Smooth muscle cell (in vitro differentiated cells): ENCODE measurements around the gene SF3B5. TPM values are rescaled to one million over a fixed set of nuclear protein-coding genes. Genes with fewer than 3 reads are reported as not detected.

Experiments
- DNase-seq: peaks from one replicate; lab custom pipeline; 2025; ENCODE audit not compliant: unreplicated experiment; lab: John Stamatoyannopoulos, UW
- H2AFZ ChIP-seq: fragments of 200-600 bp; sonication (generic); 2 replicates; pipeline ENCODE4 v1.6.0; 2016; ENCODE audit warnings: antibody characterized with exemption, low read depth, mild to moderate bottlenecking
- H3F3A ChIP-seq: fragments of 200-600 bp; sonication (generic); 2 replicates; pipeline ENCODE4 v1.6.0; 2017; ENCODE audit warnings: antibody characterized with exemption, low read depth
- H3K27ac ChIP-seq: fragments of 200-600 bp; sonication (generic); 2 replicates; pipeline ENCODE4 v1.5.1; 2016; ENCODE audit warnings: low read depth, mild to moderate bottlenecking
- H3K27me3 ChIP-seq: fragments of 200-600 bp; sonication (generic); 2 replicates; pipeline ENCODE4 v1.6.1; 2016; ENCODE audit warnings: low read depth, mild to moderate bottlenecking
- H3K36me3 ChIP-seq: fragments of 200-600 bp; sonication (generic); 2 replicates; pipeline ENCODE4 v1.5.1; 2016; ENCODE audit warnings: low read depth
- H3K4me1 ChIP-seq: fragments of 200-600 bp; sonication (generic); 2 replicates; pipeline ENCODE4 v1.5.1; 2016; ENCODE audit warnings: low read depth
- H3K4me2 ChIP-seq: fragments of 200-600 bp; sonication (generic); 2 replicates; pipeline ENCODE4 v1.6.0; 2016; ENCODE audit warnings: mild to moderate bottlenecking
- H3K4me3 ChIP-seq: fragments of 200-600 bp; sonication (generic); 2 replicates; pipeline ENCODE4 v1.5.1; 2016; ENCODE audit warnings: mild to moderate bottlenecking
- H3K79me2 ChIP-seq: fragments of 200-600 bp; sonication (generic); 2 replicates; pipeline ENCODE4 v1.6.0; 2016; ENCODE audit warnings: low read depth, mild to moderate bottlenecking
- H3K9ac ChIP-seq: fragments of 200-600 bp; sonication (generic); 2 replicates; pipeline ENCODE4 v1.6.0; 2016; ENCODE audit warnings: low read depth
- H3K9me3 ChIP-seq: fragments of 200-600 bp; sonication (generic); replicated peaks from 2 replicates; pipeline ENCODE4 v1.5.1; 2016; ENCODE audit warnings: low read depth
- H4K20me1 ChIP-seq: fragments of 200-600 bp; sonication (generic); 2 replicates; pipeline ENCODE4 v1.6.0; 2016; ENCODE audit warnings: low read depth
- CTCF ChIP-seq: fragments of 200-600 bp; sonication (generic); IDR thresholded peaks from 2 replicates; pipeline ENCODE4 v1.5.1; 2017; ENCODE audit warnings: borderline replicate concordance, mild to moderate bottlenecking, antibody characterized with exemption; ENCODE audit not compliant: insufficient read depth, poor library complexity, severe bottlenecking
- WGBS: methylation state at CpG from one replicate; pipeline ENCODE4 v1.1.7; 2016; ENCODE audit warnings: low lambda C conversion rate; 5-methylcytosine and 5-hydroxymethylcytosine counted together
- polyA plus RNA-seq: library from polyadenylated mRNA; unstranded; fragments of >200 nt; fragmentation: Nextera tagmentation; extraction: Ambion mirVana; gene quantifications from 2 replicates; pipeline ENCODE4 v1.2.1, GENCODE V29; 2016
- total RNA-seq: library from RNA; depleted of rRNA; stranded (reverse); fragments of >200 nt; gene quantifications from 2 replicates; pipeline ENCODE4 v1.2.3, GENCODE V29; 2014

SF3B5 gene
- total and polyA plus RNA-seq, 2 experiments from 2014 or later: 156 to 189 TPM

GRCh38 chr6:144131248-144131709 is 35.9 kb upstream of the SF3B5 start:
- Histone ChIP-seq H3K79me2 (no peaks in the 10 kb centered on the region), H3K9me3 (no peaks in the 10 kb centered on the region), H3F3A (no peaks in the 10 kb centered on the region), H3K4me3 (no peak overlapping the region), H3K4me1 (no peaks in the 10 kb centered on the region), H3K27ac (no peak overlapping the region), H3K9ac (no peak overlapping the region), H4K20me1 (no peaks in the 10 kb centered on the region), H2AFZ (no peak overlapping the region), H3K27me3 (peaks cover 3% of the 10 kb centered on the region), H3K36me3 (no peaks in the 10 kb centered on the region), H3K4me2 (no peak overlapping the region)
- no peak for DNase-seq
- TF ChIP-seq CTCF: no peak
- WGBS: 96% methylated on average over 1 of the region's 1 CpG

GRCh38 chr6:144129469-144129868 is 34.1 kb upstream of the SF3B5 start:
- H3K27me3 ChIP-seq: no peaks in the 10 kb centered on the region
- H3K27ac ChIP-seq: no peak overlapping the region
- no peak overlapping the region for H3K9ac ChIP-seq
- H3K9me3 ChIP-seq: no peaks in the 10 kb centered on the region
- 94% methylated on average over 6 of the region's 6 CpGs for WGBS
- no peak for TF ChIP-seq CTCF
- H2AFZ ChIP-seq: no peak overlapping the region
- no peaks in the 10 kb centered on the region for H3K4me1 ChIP-seq
- no peak overlapping the region for H3K4me3 ChIP-seq
- no peak overlapping the region for H3K4me2 ChIP-seq
- no peak for DNase-seq
- H3K79me2 ChIP-seq: no peaks in the 10 kb centered on the region
- H3K36me3 ChIP-seq: no peaks in the 10 kb centered on the region
- H4K20me1 ChIP-seq: no peaks in the 10 kb centered on the region
- no peaks in the 10 kb centered on the region for H3F3A ChIP-seq

GRCh38 chr6:144127097-144127496 is 31.7 kb upstream of the SF3B5 start:
- 88% methylated on average over 6 of the region's 6 CpGs for WGBS
- no peaks in the 10 kb centered on the region for H3K4me1 ChIP-seq
- no peaks in the 10 kb centered on the region for H4K20me1 ChIP-seq
- no peak overlapping the region for H3K4me2 ChIP-seq
- no peak for DNase-seq
- H3F3A ChIP-seq: no peaks in the 10 kb centered on the region
- no peaks in the 10 kb centered on the region for H3K36me3 ChIP-seq
- H3K4me3 ChIP-seq: no peak overlapping the region
- no peak overlapping the region for H3K27ac ChIP-seq
- H3K9me3 ChIP-seq: no peaks in the 10 kb centered on the region
- no peak overlapping the region for H2AFZ ChIP-seq
- TF ChIP-seq CTCF: no peak
- no peak overlapping the region for H3K9ac ChIP-seq
- no peaks in the 10 kb centered on the region for H3K27me3 ChIP-seq
- H3K79me2 ChIP-seq: no peaks in the 10 kb centered on the region

- Histone ChIP-seq H3K9ac (no peak overlapping the region), H3K36me3 (no peaks in the 10 kb centered on the region), H3K4me3 (no peak overlapping the region), H3K9me3 (no peaks in the 10 kb centered on the region), H3K4me1 (no peaks in the 10 kb centered on the region), H3F3A (no peaks in the 10 kb centered on the region), H3K4me2 (no peak overlapping the region), H4K20me1 (no peaks in the 10 kb centered on the region), H3K79me2 (no peaks in the 10 kb centered on the region), H3K27ac (no peak overlapping the region), H3K27me3 (no peaks in the 10 kb centered on the region), H2AFZ (no peak overlapping the region)
- no peak for TF ChIP-seq CTCF
- 91% methylated on average over 2 of the region's 2 CpGs for WGBS
- DNase-seq: no peak
Measured at GRCh38 chr6:144123836-144124235, 28.5 kb upstream of the SF3B5 start.
